Measurements from ENCODE around the gene ADAM17. TPM values are rescaled to one million over a fixed set of nuclear protein-coding genes. Genes with fewer than 3 reads are reported as not detected.

Gene ADAM17
- total RNA-seq, 1 donor from 2014 or later = 30.0 TPM

DNA sequence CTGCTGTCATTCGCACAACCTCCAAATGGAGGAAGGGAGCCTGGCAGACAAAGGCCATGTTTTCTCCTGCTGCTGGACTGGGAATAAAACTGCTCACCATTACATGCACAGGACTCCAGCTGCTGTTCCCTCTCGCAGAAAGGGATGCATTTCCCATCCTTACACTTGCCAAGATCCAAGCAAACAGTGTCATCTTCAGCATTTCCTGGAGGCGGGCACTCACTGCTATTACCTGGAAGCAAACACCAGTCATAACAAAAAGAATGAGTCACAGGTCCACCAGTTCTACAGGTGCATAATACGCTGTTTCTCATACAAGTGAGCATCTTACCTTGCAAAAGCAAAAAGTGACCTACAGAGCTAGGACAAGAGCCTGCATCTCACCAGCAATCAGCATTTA, 58.6 kb downstream of the ADAM17 start:
- no peak for DNase-seq (ENCODE audit: low spot score)
- H3K4me3 Mint-ChIP-seq (ENCODE audit: unreplicated experiment) = no peak overlapping the region
- TF ChIP-seq, protein P1, sequence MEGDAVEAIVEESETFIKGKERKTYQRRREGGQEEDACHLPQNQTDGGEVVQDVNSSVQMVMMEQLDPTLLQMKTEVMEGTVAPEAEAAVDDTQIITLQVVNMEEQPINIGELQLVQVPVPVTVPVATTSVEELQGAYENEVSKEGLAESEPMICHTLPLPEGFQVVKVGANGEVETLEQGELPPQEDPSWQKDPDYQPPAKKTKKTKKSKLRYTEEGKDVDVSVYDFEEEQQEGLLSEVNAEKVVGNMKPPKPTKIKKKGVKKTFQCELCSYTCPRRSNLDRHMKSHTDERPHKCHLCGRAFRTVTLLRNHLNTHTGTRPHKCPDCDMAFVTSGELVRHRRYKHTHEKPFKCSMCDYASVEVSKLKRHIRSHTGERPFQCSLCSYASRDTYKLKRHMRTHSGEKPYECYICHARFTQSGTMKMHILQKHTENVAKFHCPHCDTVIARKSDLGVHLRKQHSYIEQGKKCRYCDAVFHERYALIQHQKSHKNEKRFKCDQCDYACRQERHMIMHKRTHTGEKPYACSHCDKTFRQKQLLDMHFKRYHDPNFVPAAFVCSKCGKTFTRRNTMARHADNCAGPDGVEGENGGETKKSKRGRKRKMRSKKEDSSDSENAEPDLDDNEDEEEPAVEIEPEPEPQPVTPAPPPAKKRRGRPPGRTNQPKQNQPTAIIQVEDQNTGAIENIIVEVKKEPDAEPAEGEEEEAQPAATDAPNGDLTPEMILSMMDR (IDR thresholded peaks at IDR 0.05) = no peak
- no peaks in the 10 kb centered on the region for H3K27me3 Mint-ChIP-seq (ENCODE audit: low read depth)
- no peaks in the 10 kb centered on the region for H3K9me3 Mint-ChIP-seq (ENCODE audit: low read depth)
- H3K36me3 Mint-ChIP-seq (ENCODE audit: low read depth) = peaks cover 33% of the 10 kb centered on the region
- no peak overlapping the region for H3K27ac Mint-ChIP-seq (ENCODE audit: unreplicated experiment)
- peaks cover 22% of the 10 kb centered on the region for H3K4me1 Mint-ChIP-seq (ENCODE audit: low read depth)

DNA sequence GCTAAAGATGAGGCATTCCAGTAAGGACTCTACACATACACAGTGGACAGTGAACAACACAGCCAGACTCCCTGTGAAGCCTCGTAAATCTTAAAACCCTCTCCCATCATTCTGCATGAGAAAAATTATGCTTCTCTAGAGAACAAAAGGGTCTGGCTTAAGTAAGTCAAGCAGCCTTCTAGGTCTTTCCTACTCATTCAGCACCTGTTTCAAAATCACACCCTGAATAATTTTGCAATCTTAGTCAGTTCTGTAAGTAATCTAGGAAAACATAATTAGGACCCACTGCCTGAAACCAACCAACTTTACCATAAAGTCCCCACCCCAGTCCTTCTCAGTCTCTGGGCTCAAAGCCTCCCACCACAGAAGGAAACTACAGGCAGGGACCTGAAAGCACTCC, 61.5 kb downstream of the ADAM17 start:
- DNase-seq (ENCODE audit: low spot score) = no peak
- H3K36me3 Mint-ChIP-seq (ENCODE audit: low read depth) = peaks cover 33% of the 10 kb centered on the region
- H3K9me3 Mint-ChIP-seq (ENCODE audit: low read depth) = no peaks in the 10 kb centered on the region
- H3K27me3 Mint-ChIP-seq (ENCODE audit: low read depth) = no peaks in the 10 kb centered on the region
- no peak overlapping the region for H3K4me3 Mint-ChIP-seq (ENCODE audit: unreplicated experiment)
- peaks cover 22% of the 10 kb centered on the region for H3K4me1 Mint-ChIP-seq (ENCODE audit: low read depth)
- H3K27ac Mint-ChIP-seq (ENCODE audit: unreplicated experiment) = no peak overlapping the region
- TF ChIP-seq, protein P1 (IDR thresholded peaks at IDR 0.05) = no peak

DNA sequence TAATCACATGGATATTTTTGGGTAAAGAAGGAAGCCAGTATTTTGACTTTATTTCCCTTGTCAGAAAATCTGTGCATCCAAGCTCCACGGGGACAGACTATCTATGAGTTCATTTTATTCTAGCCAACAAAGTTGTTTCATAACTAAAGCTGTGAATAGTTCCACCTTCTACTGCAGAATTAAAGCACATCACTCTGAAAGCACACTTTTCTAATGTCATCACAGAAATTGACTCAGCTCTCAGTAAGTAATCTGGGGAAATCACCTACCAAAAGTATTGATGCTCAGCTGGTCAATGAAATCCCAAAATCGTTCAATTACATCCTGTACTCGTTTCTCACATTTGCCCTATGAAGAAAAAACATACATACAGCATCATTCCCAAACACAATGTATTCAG, 62.2 kb downstream of the ADAM17 start:
- no peak overlapping the region for H3K27ac Mint-ChIP-seq (ENCODE audit: unreplicated experiment)
- H3K27me3 Mint-ChIP-seq (ENCODE audit: low read depth) = no peaks in the 10 kb centered on the region
- no peak for DNase-seq (ENCODE audit: low spot score)
- peaks cover 22% of the 10 kb centered on the region for H3K4me1 Mint-ChIP-seq (ENCODE audit: low read depth)
- H3K36me3 Mint-ChIP-seq (ENCODE audit: low read depth) = peaks cover 37% of the 10 kb centered on the region
- TF ChIP-seq, protein P1 (IDR thresholded peaks at IDR 0.05) = no peak
- H3K4me3 Mint-ChIP-seq (ENCODE audit: unreplicated experiment) = no peak overlapping the region
- no peaks in the 10 kb centered on the region for H3K9me3 Mint-ChIP-seq (ENCODE audit: low read depth)

DNA sequence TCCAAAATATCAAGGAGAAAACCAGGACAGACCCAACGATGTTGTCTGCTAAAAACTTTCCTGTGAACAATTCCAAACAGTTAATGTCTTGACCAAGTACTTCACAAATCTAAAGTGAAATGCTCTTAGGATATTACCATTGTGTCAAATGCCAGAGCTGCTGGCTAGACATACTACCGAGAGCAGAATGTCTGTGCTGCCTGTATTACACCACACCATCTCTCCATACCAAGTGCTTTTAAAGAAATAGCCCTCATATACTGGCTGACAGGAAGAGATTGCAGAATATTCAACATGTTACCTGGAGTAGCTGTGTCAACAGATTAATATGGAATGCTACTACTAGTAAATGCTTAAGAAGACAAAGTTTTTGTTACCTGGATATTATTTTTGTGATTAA, 62.7 kb downstream of the ADAM17 start:
- H3K36me3 Mint-ChIP-seq (ENCODE audit: low read depth) = peaks cover 39% of the 10 kb centered on the region
- TF ChIP-seq, protein P1 (IDR thresholded peaks at IDR 0.05) = no peak

DNA sequence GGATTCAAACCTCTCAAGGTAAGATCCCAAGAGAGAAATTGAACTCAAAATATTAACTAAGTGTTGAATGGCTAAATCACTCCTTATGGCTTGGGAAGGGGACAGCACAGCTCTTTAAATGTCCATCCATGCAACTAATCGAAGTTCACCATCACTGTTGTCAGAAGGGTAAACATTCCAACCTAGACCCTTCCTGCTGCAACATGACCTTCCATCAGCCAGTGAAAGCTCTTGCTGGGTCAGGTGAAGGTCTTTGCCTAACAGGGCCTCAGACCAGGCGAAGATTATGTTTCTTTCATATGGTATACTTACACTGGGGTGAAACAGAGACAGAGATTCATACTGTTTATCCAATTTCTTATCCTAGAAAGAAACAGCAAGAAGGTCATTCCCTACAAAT, 64.8 kb downstream of the ADAM17 start:
- H3K27ac Mint-ChIP-seq (ENCODE audit: unreplicated experiment) = no peak overlapping the region
- no peak for DNase-seq (ENCODE audit: low spot score)
- no peak overlapping the region for H3K4me3 Mint-ChIP-seq (ENCODE audit: unreplicated experiment)
- peaks cover 40% of the 10 kb centered on the region for H3K36me3 Mint-ChIP-seq (ENCODE audit: low read depth)
- H3K4me1 Mint-ChIP-seq (ENCODE audit: low read depth) = peaks cover 12% of the 10 kb centered on the region
- no peaks in the 10 kb centered on the region for H3K27me3 Mint-ChIP-seq (ENCODE audit: low read depth)
- H3K9me3 Mint-ChIP-seq (ENCODE audit: low read depth) = no peaks in the 10 kb centered on the region
- TF ChIP-seq, protein P1 (IDR thresholded peaks at IDR 0.05) = no peak

More for the DNA sequence above, 62.7 kb downstream of the ADAM17 start:
- no peak for DNase-seq (ENCODE audit: low spot score)
- H3K27ac Mint-ChIP-seq (ENCODE audit: unreplicated experiment) = no peak overlapping the region
- H3K4me3 Mint-ChIP-seq (ENCODE audit: unreplicated experiment) = no peak overlapping the region
- H3K27me3 Mint-ChIP-seq (ENCODE audit: low read depth) = no peaks in the 10 kb centered on the region
- H3K9me3 Mint-ChIP-seq (ENCODE audit: low read depth) = no peaks in the 10 kb centered on the region
- peaks cover 22% of the 10 kb centered on the region for H3K4me1 Mint-ChIP-seq (ENCODE audit: low read depth)

Measured in chondrocyte (in vitro differentiated cells).